Left ventricle myocardium inferior (tissue), 1 donor: ENCODE measurements around the gene CCBE1. TPM values are rescaled to one million over a fixed set of nuclear protein-coding genes. Genes with fewer than 3 reads are reported as not detected.

Experiments
- DNase-seq: peaks from one replicate; pipeline ENCODE4 v3.0.0-alpha.2; 2020
- H3K27ac ChIP-seq: fragments of 200-600 bp; replicated peaks from 2 replicates; pipeline ENCODE4 v1.8.0; 2021
- H3K27me3 ChIP-seq: fragments of 200-600 bp; 2 replicates; pipeline ENCODE4 v1.8.0; 2021; ENCODE audit warnings: low read depth
- H3K36me3 ChIP-seq: fragments of 200-600 bp; 2 replicates; pipeline ENCODE4 v1.8.0; 2021
- H3K4me1 ChIP-seq: fragments of 200-600 bp; 2 replicates; pipeline ENCODE4 v1.8.0; 2021
- H3K4me3 ChIP-seq: fragments of 200-600 bp; 2 replicates; pipeline ENCODE4 v1.8.0; 2021; ENCODE audit warnings: mild to moderate bottlenecking, moderate library complexity
- H3K9me3 ChIP-seq: fragments of 200-600 bp; replicated peaks from 2 replicates; pipeline ENCODE4 v1.8.0; 2021
- CTCF ChIP-seq: fragments of 200-600 bp; IDR thresholded peaks from 2 replicates; pipeline ENCODE4 v1.8.0; 2021; ENCODE audit warnings: antibody characterized with exemption, mild to moderate bottlenecking, borderline replicate concordance
- intact Hi-C: fragments of 100-400 bp; cut with micrococcal nuclease; formaldehyde crosslinking; loops from one replicate; pipeline ENCODE4 v1.11.0; 2022
- total RNA-seq: library from RNA; stranded (reverse); fragmentation: NEBNext Ultra II Directional; extraction: Animal tissue kit (Norgen Biotek cat#: 25700); gene quantifications from one replicate; pipeline ENCODE4 v1.2.1, GENCODE V29; 2021
- donor health status: DM: no; HTN: yes; CAD: no; lungs with severe emphysema.

CCBE1 gene
- total RNA-seq, 1 donor from 2014 or later: 3.2 TPM

- Histone ChIP-seq H3K4me1 (peaks cover 26% of the 10 kb centered on the region), H3K36me3 (no peaks in the 10 kb centered on the region), H3K9me3 (no peaks in the 10 kb centered on the region)
Observed at GRCh38 chr18:59468821-59469220, 228.4 kb downstream of the CCBE1 start.

GRCh38 chr18:59467497-59467896 is 229.7 kb downstream of the CCBE1 start:
- H3K9me3 ChIP-seq: no peaks in the 10 kb centered on the region
- H3K4me3 ChIP-seq: no peak overlapping the region
- intact Hi-C loops: no loop called here
- no peak for TF ChIP-seq CTCF
- DNase-seq: no peak
- peaks cover 26% of the 10 kb centered on the region for H3K4me1 ChIP-seq
- H3K27ac ChIP-seq: no peak overlapping the region
- no peaks in the 10 kb centered on the region for H3K27me3 ChIP-seq
- no peaks in the 10 kb centered on the region for H3K36me3 ChIP-seq

More at GRCh38 chr18:59468821-59469220, 228.4 kb downstream of the CCBE1 start:
- intact Hi-C loops: no loop called here
- Histone ChIP-seq H3K27me3 (no peaks in the 10 kb centered on the region), H3K4me3 (no peak overlapping the region), H3K27ac (peak overlapping the region; percentile 91)
- no peak for TF ChIP-seq CTCF
- DNase-seq: no peak

GRCh38 chr18:59466980-59467379 is 230.2 kb downstream of the CCBE1 start:
- Histone ChIP-seq H3K4me3 (no peak overlapping the region), H3K36me3 (no peaks in the 10 kb centered on the region), H3K27me3 (no peaks in the 10 kb centered on the region), H3K27ac (no peak overlapping the region), H3K4me1 (peaks cover 24% of the 10 kb centered on the region), H3K9me3 (no peaks in the 10 kb centered on the region)
- DNase-seq: no peak
- intact Hi-C loops: no loop called here
- TF ChIP-seq CTCF: no peak

- no peaks in the 10 kb centered on the region for H3K36me3 ChIP-seq
- no peaks in the 10 kb centered on the region for H3K9me3 ChIP-seq
- H3K27ac ChIP-seq: no peak overlapping the region
- intact Hi-C loops: no loop called here
- peaks cover 19% of the 10 kb centered on the region for H3K4me1 ChIP-seq
- H3K4me3 ChIP-seq: no peak overlapping the region
- no peaks in the 10 kb centered on the region for H3K27me3 ChIP-seq
- DNase-seq: no peak
- TF ChIP-seq CTCF: no peak
Observed at GRCh38 chr18:59464486-59464885, 232.7 kb downstream of the CCBE1 start.

- no peak for DNase-seq
- Histone ChIP-seq H3K4me1 (peaks cover 10% of the 10 kb centered on the region), H3K9me3 (no peaks in the 10 kb centered on the region), H3K27me3 (no peaks in the 10 kb centered on the region), H3K4me3 (no peak overlapping the region), H3K27ac (no peak overlapping the region), H3K36me3 (no peaks in the 10 kb centered on the region)
- no peak for TF ChIP-seq CTCF
- intact Hi-C loops: no loop called here
Observed at GRCh38 chr18:59461171-59461570, 236.1 kb downstream of the CCBE1 start.

GRCh38 chr18:59460072-59460420 is 237.2 kb downstream of the CCBE1 start:
- no peaks in the 10 kb centered on the region for H3K9me3 ChIP-seq
- intact Hi-C loops: no loop called here
- DNase-seq: no peak
- no peak overlapping the region for H3K4me3 ChIP-seq
- no peaks in the 10 kb centered on the region for H3K27me3 ChIP-seq
- TF ChIP-seq CTCF: no peak
- H3K27ac ChIP-seq: no peak overlapping the region
- H3K4me1 ChIP-seq: peaks cover 17% of the 10 kb centered on the region
- H3K36me3 ChIP-seq: no peaks in the 10 kb centered on the region
